IMR-90 (cell line): ENCODE results near the gene GRM4. TPM values are rescaled to one million over a fixed set of nuclear protein-coding genes. Genes with fewer than 3 reads are reported as not detected.

Experiments used
- ATAC-seq: fragments of 200-7000 bp; cut with Tn5 transposase; 2 replicates; pipeline ENCODE4 v1.9.1; 2020; ENCODE audit warnings: low read depth, mild to moderate bottlenecking, moderate library complexity
- BruUV-seq: library from RNA; stranded (reverse); fragments of 400-500 nt; replicated peaks from 2 replicates; lab custom pipeline; 2021; lab: Mats Ljungman, UMichigan
- CTCF ChIA-PET: fragments of 300-600 bp; formaldehyde crosslinking; extraction: SDS; loops from one replicate; lab custom pipeline; 2021; ENCODE audit warnings: antibody characterized with exemption; lab: Yijun Ruan, JAX
- POLR2A ChIA-PET: fragments of 300-600 bp; sonication (Branson Sonifier 250); formaldehyde crosslinking; loops from one replicate; lab custom pipeline; 2022; ENCODE audit warnings: antibody characterized with exemption; ENCODE audit not compliant: unreplicated experiment; lab: Charles Lee
- DNase-seq: peaks from one replicate; pipeline ENCODE4 v3.0.0; 2013
- H2AFZ ChIP-seq: replicated peaks from 2 replicates; pipeline ENCODE3; 2013; ENCODE audit warnings: low read length, mild to moderate bottlenecking; ENCODE audit not compliant: poor library complexity
- H2AK5ac ChIP-seq: 2 replicates; pipeline ENCODE4 v1.6.1; 2013; ENCODE audit warnings: low read depth, low read length, inconsistent platforms
- H2AK9ac ChIP-seq: replicated peaks from 2 replicates; pipeline ENCODE3; 2013; ENCODE audit warnings: mild to moderate bottlenecking, low read depth, low read length, moderate library complexity; ENCODE audit not compliant: poor library complexity
- H2BK120ac ChIP-seq: 2 replicates; pipeline ENCODE4 v1.6.1; 2013; ENCODE audit warnings: low read depth, low read length, inconsistent platforms
- H2BK15ac ChIP-seq: 3 replicates; pipeline ENCODE4 v1.6.1; 2013; ENCODE audit warnings: low read depth, low read length, inconsistent platforms
- H2BK20ac ChIP-seq: 2 replicates; pipeline ENCODE4 v1.6.1; 2013; ENCODE audit warnings: low read depth, mild to moderate bottlenecking, inconsistent platforms, low read length, moderate library complexity
- H2BK5ac ChIP-seq: 2 replicates; pipeline ENCODE4 v1.6.1; 2013; ENCODE audit warnings: mild to moderate bottlenecking, low read depth, low read length, inconsistent platforms; ENCODE audit not compliant: poor library complexity, severe bottlenecking
- H3K14ac ChIP-seq: replicated peaks from 2 replicates; pipeline ENCODE4 v1.6.1; 2013; ENCODE audit warnings: low read depth, low read length, inconsistent platforms
- H3K18ac ChIP-seq: 2 replicates; pipeline ENCODE4 v1.6.1; 2013; ENCODE audit warnings: low read depth, low read length, control low read depth
- H3K23ac ChIP-seq: 2 replicates; pipeline ENCODE4 v1.6.1; 2013; ENCODE audit warnings: low read depth, low read length, inconsistent platforms
- H3K27ac ChIP-seq: 2 replicates; pipeline ENCODE4 v1.5.1; 2013; ENCODE audit warnings: mild to moderate bottlenecking, control low read depth, low read length; ENCODE audit not compliant: insufficient read depth
- H3K27me3 ChIP-seq: 2 replicates; pipeline ENCODE4 v1.6.1; 2013; ENCODE audit warnings: low read length; ENCODE audit not compliant: control insufficient read depth, insufficient read depth
- H3K36me3 ChIP-seq: 2 replicates; pipeline ENCODE4 v1.6.1; 2013; ENCODE audit warnings: low read length, mixed read lengths; ENCODE audit not compliant: control insufficient read depth, insufficient read depth
- H3K4ac ChIP-seq: 2 replicates; pipeline ENCODE4 v1.6.1; 2013; ENCODE audit warnings: low read depth, low read length, inconsistent platforms
- H3K4me1 ChIP-seq: 2 replicates; pipeline ENCODE4 v1.6.1; 2013; ENCODE audit warnings: low read length, mixed read lengths; ENCODE audit not compliant: control insufficient read depth, insufficient read depth
- H3K4me2 ChIP-seq: 2 replicates; pipeline ENCODE4 v1.6.1; 2013; ENCODE audit warnings: low read depth, mild to moderate bottlenecking, control low read depth, low read length, moderate library complexity
- H3K4me3 ChIP-seq: 2 replicates; pipeline ENCODE4 v1.5.1; 2013; ENCODE audit warnings: low read depth, mild to moderate bottlenecking, control low read depth, low read length, moderate library complexity; ENCODE audit not compliant: insufficient read depth
- H3K56ac ChIP-seq: 2 replicates; pipeline ENCODE4 v1.6.1; 2013; ENCODE audit warnings: low read length, inconsistent platforms; ENCODE audit not compliant: insufficient read depth; ENCODE audit errors: extremely low read depth
- H3K79me1 ChIP-seq, 2 experiments: 2 replicates each; pipeline ENCODE4 v1.6.1; 2013; ENCODE audit warnings: low read length in 2 of 2, inconsistent platforms in 1 of 2, low read depth in 1 of 2
- H3K9ac ChIP-seq: 2 replicates; pipeline ENCODE4 v1.6.1; 2013; ENCODE audit warnings: low read depth, low read length, control low read depth
- H3K9me1 ChIP-seq: 2 replicates; pipeline ENCODE4 v1.6.1; 2013; ENCODE audit warnings: low read length, inconsistent platforms; ENCODE audit not compliant: insufficient read depth
- H3K9me3 ChIP-seq: 2 replicates; pipeline ENCODE4 v1.6.1; 2013; ENCODE audit warnings: low read length; ENCODE audit not compliant: control insufficient read depth, insufficient read depth
- H4K20me1 ChIP-seq: 2 replicates; pipeline ENCODE4 v1.6.1; 2013; ENCODE audit warnings: low read length, inconsistent platforms; ENCODE audit not compliant: insufficient read depth
- H4K5ac ChIP-seq: 2 replicates; pipeline ENCODE4 v1.6.1; 2013; ENCODE audit warnings: mild to moderate bottlenecking, low read depth, low read length, control low read depth
- H4K8ac ChIP-seq, 2 experiments: 2 replicates each; pipeline ENCODE4 v1.6.1; 2013; ENCODE audit warnings: low read depth in 2 of 2, low read length in 2 of 2, control low read depth in 1 of 2, inconsistent platforms in 1 of 2
- H4K91ac ChIP-seq: 2 replicates; pipeline ENCODE4 v1.6.1; 2013; ENCODE audit warnings: low read depth, low read length, inconsistent platforms; ENCODE audit not compliant: insufficient read depth
- CTCF ChIP-seq: conservative IDR thresholded peaks from 2 replicates; pipeline ENCODE4 v1.5.1; 2012; ENCODE audit warnings: mild to moderate bottlenecking, low read depth, low read length, improper control_type of control experiment
- ELK1 ChIP-seq: fragments of 150-350 bp; IDR thresholded peaks from 2 replicates; pipeline ENCODE4 v1.6.1; 2016; ENCODE audit warnings: low read depth, mild to moderate bottlenecking, low read length, moderate library complexity, borderline replicate concordance
- FOS ChIP-seq: fragments of 150-350 bp; IDR thresholded peaks from 2 replicates; pipeline ENCODE4 v1.6.1; 2016; ENCODE audit warnings: low read depth, low read length
- MAFK ChIP-seq: IDR thresholded peaks from 2 replicates; pipeline ENCODE4 v1.6.1; 2012; ENCODE audit warnings: low read depth, low read length, improper control_type of control experiment
- MXI1 ChIP-seq: IDR thresholded peaks from 2 replicates; pipeline ENCODE4 v1.6.1; 2012; ENCODE audit warnings: low read depth, mild to moderate bottlenecking, low read length, moderate library complexity, borderline replicate concordance
- POLR2A ChIP-seq: IDR thresholded peaks from 2 replicates; pipeline ENCODE4 v1.6.1; 2012; ENCODE audit warnings: mild to moderate bottlenecking, low read depth, low read length
- RAD21 ChIP-seq: IDR thresholded peaks from 2 replicates; pipeline ENCODE4 v1.6.1; 2012; ENCODE audit warnings: low read length, improper control_type of control experiment
- SMC3 ChIP-seq: fragments of 150-350 bp; IDR thresholded peaks from 2 replicates; pipeline ENCODE4 v1.6.1; 2016; ENCODE audit warnings: low read depth, mild to moderate bottlenecking, antibody characterized with exemption, low read length, moderate library complexity
- WGBS, 2 experiments: methylation state at CpG; one replicate each; pipeline versions ENCODE4 v1.1.5 to v1.1.7; 2013; ENCODE audit warnings: missing lambda C conversion rate in 2 of 2; ENCODE audit not compliant: insufficient read length in 1 of 2; ENCODE audit errors: extremely low coverage in 2 of 2; 5-methylcytosine and 5-hydroxymethylcytosine counted together
- dilution Hi-C: fragments of 300-500 bp; cut with HindIII; formaldehyde crosslinking; loops from one replicate; pipeline ENCODE4 v1.14.3; 2018; ENCODE audit warnings: low sequenced_read_pairs; ENCODE audit not compliant: unreplicated experiment
- in situ Hi-C: fragments of 300-500 bp; cut with MboI; formaldehyde crosslinking; loops from 3 replicates; pipeline ENCODE4 v1.14.3; 2019; ENCODE audit warnings: low sequenced_read_pairs, inconsistent platforms, mixed read lengths
- intact Hi-C: fragments of 100-400 bp; cut with micrococcal nuclease; formaldehyde crosslinking; loops from 2 replicates; pipeline ENCODE4 v1.10.0; 2022
- polyA plus RNA-seq, 3 experiments: library from polyadenylated mRNA; depleted of rRNA; stranded (reverse); fragments of >200 nt; gene quantifications; 2 replicates each; pipeline ENCODE4 v1.2.3, GENCODE V29; 2012; ENCODE audit warnings: low replicate concordance in 1 of 3
- total RNA-seq: library from RNA; depleted of rRNA; stranded (reverse); fragments of >200 nt; gene quantifications from 2 replicates; pipeline ENCODE4 v1.2.3, GENCODE V29; 2012

Gene GRM4
- total and polyA plus RNA-seq, 2 of the 4 experiments (the other 2 are of a cell fraction): 0.02 TPM; not detected in 1

DNA sequence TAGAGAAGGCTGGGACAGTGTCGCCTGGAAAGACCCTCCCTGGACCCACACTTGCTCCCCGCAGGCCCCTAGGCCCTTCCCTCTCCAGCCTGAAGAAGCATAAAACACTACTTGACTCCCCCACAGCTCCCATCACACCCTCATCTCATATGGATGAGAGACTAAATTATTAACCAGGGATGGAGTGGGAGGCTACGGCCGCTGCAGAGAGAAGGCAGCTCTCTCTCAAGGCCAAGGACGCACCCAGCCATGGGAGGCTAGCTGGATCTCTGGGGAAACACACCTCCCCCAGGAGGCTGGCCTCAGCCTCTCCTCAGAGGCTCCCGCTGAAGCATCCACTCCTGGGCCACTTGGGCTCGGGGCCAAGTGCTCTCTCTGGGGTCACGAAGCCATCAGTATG, 102.5 kb downstream of the GRM4 start:
- no peak overlapping the region for H3K18ac ChIP-seq
- H3K9ac ChIP-seq: no peak overlapping the region
- H3K9me1 ChIP-seq: no peaks in the 10 kb centered on the region
- no peak overlapping the region for H4K8ac ChIP-seq
- H3K79me1 ChIP-seq: no peaks in the 10 kb centered on the region
- H4K91ac ChIP-seq: no peak overlapping the region
- no peak overlapping the region for H2AK9ac ChIP-seq
- no peak overlapping the region for H2AFZ ChIP-seq
- intact Hi-C loops (no loop called here), in situ Hi-C loops (no loop called here), dilution Hi-C loops (no loop called here)
- no peak for DNase-seq
- H3K4me3 ChIP-seq: no peak overlapping the region
- H3K36me3 ChIP-seq: no peaks in the 10 kb centered on the region
- H2AK5ac ChIP-seq: no peak overlapping the region
- H3K4ac ChIP-seq: no peak overlapping the region
- no CpG with 5 or more reads among the region's 8 CpGs for WGBS, 2 experiments
- BruUV-seq: no TSS peak
- ATAC-seq: no peak
- no peak overlapping the region for H3K23ac ChIP-seq
- CTCF ChIA-PET: interaction anchor here (1.3 kb wide), 1 partner anchor 12 kb away, joined by 5 read pairs; no protein-coding TSS in a partner anchor
- H2BK120ac ChIP-seq: no peak overlapping the region
- no peak overlapping the region for H3K4me2 ChIP-seq
- no peak overlapping the region for H3K56ac ChIP-seq
- H4K5ac ChIP-seq: no peak overlapping the region
- H2BK15ac ChIP-seq: no peak overlapping the region
- no peak for TF ChIP-seq ELK1
- no peak for TF ChIP-seq MXI1
- no peak for TF ChIP-seq POLR2A
- no peak for TF ChIP-seq SMC3
- no peak for TF ChIP-seq MAFK
- no peak for TF ChIP-seq RAD21
- no peak for TF ChIP-seq CTCF
- TF ChIP-seq FOS: no peak
- no peaks in the 10 kb centered on the region; the same call in 1 of the 2 replicates for H4K20me1 ChIP-seq
- peaks cover 17% of the 10 kb centered on the region; the same call in 1 of the 2 replicates for H3K27me3 ChIP-seq
- no peak overlapping the region for H2BK5ac ChIP-seq
- no peak overlapping the region for H3K27ac ChIP-seq
- POLR2A ChIA-PET: no interaction called here
- H3K14ac ChIP-seq: no peak overlapping the region
- no peaks in the 10 kb centered on the region for H3K4me1 ChIP-seq
- H2BK20ac ChIP-seq: no peak overlapping the region
- H3K9me3 ChIP-seq: no peaks in the 10 kb centered on the region
